A549 (cell line): ENCODE results near the gene CCNL1. TPM values are rescaled to one million over a fixed set of nuclear protein-coding genes. Genes with fewer than 3 reads are reported as not detected.

Experiments
- CEBPB ChIP-seq, 2 experiments: fragments of >200 bp in 1 of 2; sonication (Bioruptor Twin) in 1 of 2; formaldehyde crosslinking in 1 of 2; IDR thresholded peaks; 2 replicates each; pipeline ENCODE4 v1.6.1; 2012 to 2016
- EHMT2 ChIP-seq: fragments of 200-600 bp; sonication (generic); IDR thresholded peaks from 2 replicates; pipeline ENCODE4 v1.6.1; 2016; ENCODE audit warnings: antibody characterized with exemption, low read depth, mild to moderate bottlenecking, moderate library complexity
- FOSL2 ChIP-seq, 2 experiments: fragments of 450-650 bp in 1 of 2; fragments of >200 bp in 1 of 2; sonication (Bioruptor Twin) in 1 of 2; formaldehyde crosslinking; IDR thresholded peaks; 2 replicates each; pipeline versions ENCODE4 v1.5.0 to v1.6.1; 2016 to 2020; ENCODE audit warnings: mild to moderate bottlenecking in 1 of 2, moderate library complexity in 1 of 2
- FOXS1 ChIP-seq: fragments of 250-450 bp; sonication (Bioruptor Pico); IDR thresholded peaks from 2 replicates; pipeline ENCODE4 v1.5.0; 2020; ENCODE audit warnings: mild to moderate bottlenecking, moderate library complexity
- GATA3 ChIP-seq: IDR thresholded peaks from 2 replicates; pipeline ENCODE4 v1.6.1; 2012; ENCODE audit warnings: borderline replicate concordance
- JUN ChIP-seq, 2 experiments: fragments of >200 bp; sonication (Bioruptor Twin); formaldehyde crosslinking; IDR thresholded peaks; 2 replicates in 1 of 2; 3 replicates in 1 of 2; pipeline ENCODE4 v1.6.1; 2016 to 2017
- KDM1A ChIP-seq: fragments of 200-600 bp; sonication (generic); IDR thresholded peaks from 2 replicates; pipeline ENCODE4 v1.6.1; 2016; ENCODE audit warnings: low read depth, mild to moderate bottlenecking
- KDM5A ChIP-seq: fragments of 200-600 bp; sonication (generic); IDR thresholded peaks from 2 replicates; pipeline ENCODE4 v1.6.1; 2016; ENCODE audit warnings: antibody characterized with exemption, mild to moderate bottlenecking
- MAFK ChIP-seq: fragments of 450-650 bp; IDR thresholded peaks from 2 replicates; pipeline ENCODE4 v1.6.1; 2014; ENCODE audit not compliant: partially characterized antibody
- MAZ ChIP-seq: fragments of 150-350 bp; IDR thresholded peaks from 2 replicates; pipeline ENCODE4 v1.6.1; 2014; ENCODE audit warnings: antibody characterized with exemption, low read depth, low read length, borderline replicate concordance
- NPAS2 ChIP-seq: fragments of 250-450 bp; sonication (Bioruptor Pico); IDR thresholded peaks from 2 replicates; pipeline ENCODE4 v1.8.0; 2022; ENCODE audit warnings: mild to moderate bottlenecking, moderate library complexity, borderline replicate concordance
- PHF8 ChIP-seq: fragments of 200-600 bp; sonication (generic); IDR thresholded peaks from 2 replicates; pipeline ENCODE4 v1.6.1; 2016; ENCODE audit warnings: low read depth, mild to moderate bottlenecking, antibody characterized with exemption, moderate library complexity, borderline replicate concordance
- RAD21 ChIP-seq, 2 experiments: fragments of >200 bp in 1 of 2; sonication (Bioruptor Twin) in 1 of 2; formaldehyde crosslinking in 1 of 2; IDR thresholded peaks in 1 of 2; conservative IDR thresholded peaks in 1 of 2; 2 replicates in 1 of 2; 3 replicates in 1 of 2; pipeline ENCODE4 v1.6.1; 2012 to 2018; ENCODE audit warnings: inconsistent platforms in 1 of 2
- RFX5 ChIP-seq: fragments of 450-650 bp; IDR thresholded peaks from 2 replicates; pipeline ENCODE4 v1.7.1; 2014; ENCODE audit warnings: antibody characterized with exemption, mild to moderate bottlenecking, moderate library complexity
- ZFP36 ChIP-seq: fragments of 450-650 bp; IDR thresholded peaks from 2 replicates; pipeline ENCODE4 v1.6.1; 2014; ENCODE audit warnings: borderline replicate concordance; ENCODE audit not compliant: partially characterized antibody
- ZNF302 ChIP-seq: fragments of 250-450 bp; sonication (Bioruptor Pico); IDR thresholded peaks from 2 replicates; pipeline ENCODE4 v1.9.0; 2021; ENCODE audit warnings: inconsistent platforms, mild to moderate bottlenecking, moderate library complexity
- polyA plus RNA-seq, 4 experiments: library from polyadenylated mRNA; depleted of rRNA in 3 of 4; stranded (reverse); fragments of >200 nt; fragmentation: RNase III in 1 of 4; extraction: RNeasy Plus Mini Kit Qiagen cat#74134 plus additional on column Dnase treatment in 1 of 4; gene quantifications; 2 replicates in 3 of 4; 3 replicates in 1 of 4; pipeline ENCODE4 v1.2.3, GENCODE V29; 2011 to 2017
- TF ChIP-seq, protein P1 (sequence below): fragments of >200 bp; sonication (Bioruptor Twin); formaldehyde crosslinking; IDR thresholded peaks from 3 replicates; pipeline ENCODE4 v1.6.1; 2016
- TF ChIP-seq, protein P2 (sequence below): fragments of >200 bp; sonication (Bioruptor Twin); formaldehyde crosslinking; IDR thresholded peaks from 2 replicates; pipeline ENCODE4 v1.6.1; 2016
- TF ChIP-seq, protein P3 (sequence below): fragments of 200-600 bp; sonication (generic); IDR thresholded peaks from 2 replicates; pipeline ENCODE4 v1.6.1; 2016; ENCODE audit warnings: antibody characterized with exemption, mild to moderate bottlenecking, moderate library complexity
- TF ChIP-seq, protein P4 (sequence below): IDR thresholded peaks from 2 replicates; pipeline ENCODE4 v1.6.1; 2012; ENCODE audit warnings: low read depth, borderline replicate concordance
- TF ChIP-seq, protein P5 (sequence below): IDR thresholded peaks from 2 replicates; pipeline ENCODE4 v1.6.1; 2012

Gene CCNL1
- polyA plus RNA-seq, 2 of the 4 experiments (the other 2 are of a cell fraction) = 45.1 to 170 TPM

DNA sequence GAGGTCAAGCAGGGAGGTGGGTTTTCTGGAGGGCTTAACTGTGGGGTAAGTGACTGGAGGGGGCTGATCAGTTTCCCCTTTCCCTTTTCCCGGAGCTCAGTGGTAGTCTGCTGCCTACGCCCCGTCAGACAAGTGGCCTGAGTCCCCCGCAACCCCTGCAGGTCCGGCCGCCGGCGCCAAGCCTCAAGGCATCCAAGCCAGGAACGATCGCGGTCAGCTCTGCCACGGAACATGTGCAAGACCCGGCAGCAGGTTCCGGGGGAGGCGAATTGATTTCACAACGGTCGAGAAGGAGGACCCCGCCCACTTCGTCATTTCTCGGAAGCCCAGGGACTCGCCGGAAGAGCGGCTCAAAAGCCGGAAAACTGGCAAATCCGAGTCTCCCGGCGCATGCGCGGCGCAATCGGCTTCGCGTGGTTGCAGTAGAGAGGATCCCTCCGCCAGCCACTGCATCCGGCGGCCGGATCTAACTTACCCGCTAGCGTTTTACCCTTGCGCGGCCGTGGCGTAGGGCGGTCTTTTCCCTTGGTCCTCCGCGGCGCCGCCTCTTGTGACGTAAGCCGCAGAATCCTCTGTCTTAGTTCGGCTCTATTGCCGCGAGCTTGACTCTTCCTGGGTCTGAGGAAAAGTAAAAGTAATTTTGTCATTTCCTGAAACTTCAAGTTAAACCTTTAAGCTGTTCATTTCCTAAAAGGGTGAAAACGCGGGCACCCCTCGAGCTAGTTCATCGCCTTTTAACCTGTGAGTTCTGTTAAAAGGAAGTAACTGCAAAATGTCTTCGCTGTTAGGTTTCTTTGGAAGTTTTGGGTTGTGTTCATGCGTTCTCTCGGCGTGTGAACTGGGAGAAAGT lies 14.9 kb upstream of the CCNL1 start (continued):
- TF ChIP-seq JUN (IDR thresholded peaks at IDR 0.05) (peak; percentile 97 to 98), ZFP36 (no peak), MAZ (no peak), RFX5 (peak; percentile 25; the same call in 1 of the 2 replicates), GATA3 (peak; percentile 53), FOXS1 (CRISPR knock-in tag) (no peak), EHMT2 (no peak), NPAS2 (CRISPR knock-in tag) (no peak), KDM5A (no peak), KDM1A (no peak), CEBPB (IDR thresholded peaks at IDR 0.05) (peak; percentile 77 to 95), MAFK (no peak), ZNF302 (CRISPR knock-in tag) (no peak), FOSL2 (IDR thresholded peaks at IDR 0.05) (no peak), FOSL2 (CRISPR knock-in tag; IDR thresholded peaks at IDR 0.05) (peak; percentile 48), PHF8 (peak; percentile 71; the same call in 1 of the 2 replicates), RAD21 (conservative IDR thresholded peaks at IDR 0.05 in 1 of 2, IDR thresholded peaks at IDR 0.05 in 1 of 2) (no peak)
- TF ChIP-seq, protein P1, sequence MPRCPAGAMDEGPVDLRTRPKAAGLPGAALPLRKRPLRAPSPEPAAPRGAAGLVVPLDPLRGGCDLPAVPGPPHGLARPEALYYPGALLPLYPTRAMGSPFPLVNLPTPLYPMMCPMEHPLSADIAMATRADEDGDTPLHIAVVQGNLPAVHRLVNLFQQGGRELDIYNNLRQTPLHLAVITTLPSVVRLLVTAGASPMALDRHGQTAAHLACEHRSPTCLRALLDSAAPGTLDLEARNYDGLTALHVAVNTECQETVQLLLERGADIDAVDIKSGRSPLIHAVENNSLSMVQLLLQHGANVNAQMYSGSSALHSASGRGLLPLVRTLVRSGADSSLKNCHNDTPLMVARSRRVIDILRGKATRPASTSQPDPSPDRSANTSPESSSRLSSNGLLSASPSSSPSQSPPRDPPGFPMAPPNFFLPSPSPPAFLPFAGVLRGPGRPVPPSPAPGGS = peak; percentile 95
- TF ChIP-seq, protein P2, sequence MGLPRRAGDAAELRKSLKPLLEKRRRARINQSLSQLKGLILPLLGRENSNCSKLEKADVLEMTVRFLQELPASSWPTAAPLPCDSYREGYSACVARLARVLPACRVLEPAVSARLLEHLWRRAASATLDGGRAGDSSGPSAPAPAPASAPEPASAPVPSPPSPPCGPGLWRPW = no peak
- TF ChIP-seq, protein P3, sequence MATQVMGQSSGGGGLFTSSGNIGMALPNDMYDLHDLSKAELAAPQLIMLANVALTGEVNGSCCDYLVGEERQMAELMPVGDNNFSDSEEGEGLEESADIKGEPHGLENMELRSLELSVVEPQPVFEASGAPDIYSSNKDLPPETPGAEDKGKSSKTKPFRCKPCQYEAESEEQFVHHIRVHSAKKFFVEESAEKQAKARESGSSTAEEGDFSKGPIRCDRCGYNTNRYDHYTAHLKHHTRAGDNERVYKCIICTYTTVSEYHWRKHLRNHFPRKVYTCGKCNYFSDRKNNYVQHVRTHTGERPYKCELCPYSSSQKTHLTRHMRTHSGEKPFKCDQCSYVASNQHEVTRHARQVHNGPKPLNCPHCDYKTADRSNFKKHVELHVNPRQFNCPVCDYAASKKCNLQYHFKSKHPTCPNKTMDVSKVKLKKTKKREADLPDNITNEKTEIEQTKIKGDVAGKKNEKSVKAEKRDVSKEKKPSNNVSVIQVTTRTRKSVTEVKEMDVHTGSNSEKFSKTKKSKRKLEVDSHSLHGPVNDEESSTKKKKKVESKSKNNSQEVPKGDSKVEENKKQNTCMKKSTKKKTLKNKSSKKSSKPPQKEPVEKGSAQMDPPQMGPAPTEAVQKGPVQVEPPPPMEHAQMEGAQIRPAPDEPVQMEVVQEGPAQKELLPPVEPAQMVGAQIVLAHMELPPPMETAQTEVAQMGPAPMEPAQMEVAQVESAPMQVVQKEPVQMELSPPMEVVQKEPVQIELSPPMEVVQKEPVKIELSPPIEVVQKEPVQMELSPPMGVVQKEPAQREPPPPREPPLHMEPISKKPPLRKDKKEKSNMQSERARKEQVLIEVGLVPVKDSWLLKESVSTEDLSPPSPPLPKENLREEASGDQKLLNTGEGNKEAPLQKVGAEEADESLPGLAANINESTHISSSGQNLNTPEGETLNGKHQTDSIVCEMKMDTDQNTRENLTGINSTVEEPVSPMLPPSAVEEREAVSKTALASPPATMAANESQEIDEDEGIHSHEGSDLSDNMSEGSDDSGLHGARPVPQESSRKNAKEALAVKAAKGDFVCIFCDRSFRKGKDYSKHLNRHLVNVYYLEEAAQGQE = 0 out of 2 replicates have a peak, but pooled peaks have one; percentile 11
- TF ChIP-seq, protein P4, sequence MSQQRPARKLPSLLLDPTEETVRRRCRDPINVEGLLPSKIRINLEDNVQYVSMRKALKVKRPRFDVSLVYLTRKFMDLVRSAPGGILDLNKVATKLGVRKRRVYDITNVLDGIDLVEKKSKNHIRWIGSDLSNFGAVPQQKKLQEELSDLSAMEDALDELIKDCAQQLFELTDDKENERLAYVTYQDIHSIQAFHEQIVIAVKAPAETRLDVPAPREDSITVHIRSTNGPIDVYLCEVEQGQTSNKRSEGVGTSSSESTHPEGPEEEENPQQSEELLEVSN = peak; percentile 62; the same call in 1 of the 2 replicates
- TF ChIP-seq, protein P5, sequence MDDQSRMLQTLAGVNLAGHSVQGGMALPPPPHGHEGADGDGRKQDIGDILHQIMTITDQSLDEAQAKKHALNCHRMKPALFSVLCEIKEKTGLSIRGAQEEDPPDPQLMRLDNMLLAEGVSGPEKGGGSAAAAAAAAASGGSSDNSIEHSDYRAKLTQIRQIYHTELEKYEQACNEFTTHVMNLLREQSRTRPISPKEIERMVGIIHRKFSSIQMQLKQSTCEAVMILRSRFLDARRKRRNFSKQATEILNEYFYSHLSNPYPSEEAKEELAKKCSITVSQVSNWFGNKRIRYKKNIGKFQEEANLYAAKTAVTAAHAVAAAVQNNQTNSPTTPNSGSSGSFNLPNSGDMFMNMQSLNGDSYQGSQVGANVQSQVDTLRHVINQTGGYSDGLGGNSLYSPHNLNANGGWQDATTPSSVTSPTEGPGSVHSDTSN = peak; percentile 96
